Astrocyte (in vitro differentiated cells and primary cell): ENCODE data around the gene MYO1E. TPM values are rescaled to one million over a fixed set of nuclear protein-coding genes. Genes with fewer than 3 reads are reported as not detected.

ENCODE experiments used
- DNase-seq: peaks from one replicate; pipeline ENCODE4 v3.0.0-alpha.2; 2010; ENCODE audit warnings: low read depth
- FAIRE-seq: peaks from 2 replicates; lab custom pipeline; 2011; peaks lifted over from hg19 to GRCh38; lab: Jason Lieb, UNC
- H2AFZ ChIP-seq: 2 replicates; pipeline ENCODE4 v1.6.0; 2012; ENCODE audit warnings: low read depth, low read length, inconsistent platforms
- H3K27ac ChIP-seq: 2 replicates; pipeline ENCODE4 v1.5.1; 2011; ENCODE audit warnings: low read depth, low read length, inconsistent platforms
- H3K27me3 ChIP-seq: 2 replicates; pipeline ENCODE4 v1.6.0; 2011; ENCODE audit warnings: low read length, inconsistent platforms; ENCODE audit not compliant: insufficient read depth
- H3K36me3 ChIP-seq: 2 replicates; pipeline ENCODE4 v1.5.1; 2011; ENCODE audit warnings: low read length, inconsistent platforms; ENCODE audit not compliant: insufficient read depth
- H3K4me1 ChIP-seq: 2 replicates; pipeline ENCODE4 v1.5.1; 2011; ENCODE audit warnings: low read length, inconsistent platforms; ENCODE audit not compliant: insufficient read depth
- H3K4me2 ChIP-seq: 2 replicates; pipeline ENCODE4 v1.6.0; 2012; ENCODE audit warnings: low read length, inconsistent platforms
- H3K4me3 ChIP-seq: 2 replicates; pipeline ENCODE4 v1.5.1; 2011; ENCODE audit warnings: low read depth, mild to moderate bottlenecking, low read length, inconsistent platforms; ENCODE audit not compliant: insufficient read depth
- H3K79me2 ChIP-seq: 2 replicates; pipeline ENCODE4 v1.6.0; 2012; ENCODE audit warnings: mild to moderate bottlenecking, low read length, inconsistent platforms; ENCODE audit not compliant: insufficient read depth
- H3K9ac ChIP-seq: 2 replicates; pipeline ENCODE4 v1.6.0; 2012; ENCODE audit warnings: mild to moderate bottlenecking, low read length, inconsistent platforms
- H3K9me3 ChIP-seq: 2 replicates; pipeline ENCODE4 v1.5.1; 2012; ENCODE audit warnings: low read depth, mild to moderate bottlenecking, low read length, inconsistent platforms; ENCODE audit not compliant: insufficient read depth
- H4K20me1 ChIP-seq: 2 replicates; pipeline ENCODE4 v1.6.0; 2012; ENCODE audit warnings: low read length, inconsistent platforms; ENCODE audit not compliant: insufficient read depth
- H3K27ac Mint-ChIP-seq: one replicate; pipeline ENCODE4 v1.8.0; 2021; ENCODE audit warnings: mild to moderate bottlenecking, mixed read lengths; ENCODE audit not compliant: unreplicated experiment
- H3K27me3 Mint-ChIP-seq: one replicate; pipeline ENCODE4 v1.8.0; 2021; ENCODE audit warnings: low read depth, mixed read lengths; ENCODE audit not compliant: unreplicated experiment
- H3K36me3 Mint-ChIP-seq: one replicate; pipeline ENCODE4 v1.8.0; 2021; ENCODE audit warnings: low read depth, mixed read lengths; ENCODE audit not compliant: unreplicated experiment
- H3K4me1 Mint-ChIP-seq: one replicate; pipeline ENCODE4 v1.8.0; 2021; ENCODE audit warnings: low read depth, mixed read lengths; ENCODE audit not compliant: unreplicated experiment
- H3K4me3 Mint-ChIP-seq: one replicate; pipeline ENCODE4 v1.8.0; 2021; ENCODE audit warnings: mild to moderate bottlenecking, moderate library complexity, mixed read lengths; ENCODE audit not compliant: unreplicated experiment
- H3K9me3 Mint-ChIP-seq: one replicate; pipeline ENCODE4 v1.8.0; 2021; ENCODE audit warnings: mild to moderate bottlenecking, mixed read lengths; ENCODE audit not compliant: unreplicated experiment
- EZH2 ChIP-seq: IDR thresholded peaks from 2 replicates; pipeline ENCODE4 v1.6.1; 2012; ENCODE audit warnings: mild to moderate bottlenecking, low read length, inconsistent platforms; ENCODE audit not compliant: insufficient read depth
- total RNA-seq: library from RNA; stranded (reverse); gene quantifications from 2 replicates; pipeline ENCODE4 v1.2.1, GENCODE V29; 2021
- TF ChIP-seq, protein P1 (sequence below): IDR thresholded peaks from 2 replicates; pipeline ENCODE4 v1.5.1; 2011; ENCODE audit warnings: low read depth, mild to moderate bottlenecking, inconsistent platforms, low read length, moderate library complexity; ENCODE audit not compliant: insufficient read depth

MYO1E gene
- total RNA-seq, 1 donor from 2014 or later: 227 TPM

DNA sequence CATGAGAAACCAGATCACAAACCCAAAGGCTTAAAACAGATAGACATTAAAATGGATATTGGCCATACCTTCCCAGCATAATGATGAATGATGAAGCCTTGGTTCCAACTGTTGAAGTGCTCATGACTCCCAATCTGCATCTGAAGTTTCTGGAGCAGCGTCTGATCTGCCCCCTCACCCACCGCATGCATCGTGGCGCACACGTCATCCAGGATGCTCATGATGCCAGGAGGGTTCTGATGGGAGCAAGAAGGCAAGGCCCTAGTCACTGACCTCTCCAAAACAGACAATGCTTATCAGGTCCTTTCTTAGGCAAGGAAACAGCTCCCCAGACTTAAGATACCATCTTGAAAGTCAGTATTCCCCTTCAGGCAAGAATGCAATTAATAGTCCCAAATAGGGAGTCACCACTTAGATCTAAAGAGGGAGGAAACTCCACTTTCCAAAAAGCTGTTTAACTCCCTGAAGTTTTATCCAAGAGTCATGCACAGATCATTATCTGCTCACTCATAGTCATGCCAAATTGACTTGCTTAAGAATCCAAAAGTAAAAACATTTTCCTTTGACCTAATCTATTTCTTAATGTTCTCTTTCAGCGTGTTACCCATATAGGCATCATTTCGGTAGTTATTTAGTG lies 163.9 kb downstream of the MYO1E start:
- H3K9me3 Mint-ChIP-seq: no peaks in the 10 kb centered on the region
- Histone ChIP-seq H2AFZ (no peak overlapping the region), H3K9me3 (no peaks in the 10 kb centered on the region), H3K27me3 (no peaks in the 10 kb centered on the region), H4K20me1 (no peaks in the 10 kb centered on the region), H3K9ac (no peak overlapping the region), H3K79me2 (no peaks in the 10 kb centered on the region), H3K27ac (no peak overlapping the region), H3K4me1 (no peaks in the 10 kb centered on the region), H3K4me3 (no peak overlapping the region), H3K4me2 (no peak overlapping the region), H3K36me3 (peaks cover 47% of the 10 kb centered on the region)
- no peaks in the 10 kb centered on the region for H3K27me3 Mint-ChIP-seq
- no peak overlapping the region for H3K27ac Mint-ChIP-seq
- peaks cover 42% of the 10 kb centered on the region for H3K36me3 Mint-ChIP-seq
- FAIRE-seq (no peak), DNase-seq (peak; percentile 23)
- H3K4me1 Mint-ChIP-seq: no peaks in the 10 kb centered on the region
- TF ChIP-seq, protein P1, sequence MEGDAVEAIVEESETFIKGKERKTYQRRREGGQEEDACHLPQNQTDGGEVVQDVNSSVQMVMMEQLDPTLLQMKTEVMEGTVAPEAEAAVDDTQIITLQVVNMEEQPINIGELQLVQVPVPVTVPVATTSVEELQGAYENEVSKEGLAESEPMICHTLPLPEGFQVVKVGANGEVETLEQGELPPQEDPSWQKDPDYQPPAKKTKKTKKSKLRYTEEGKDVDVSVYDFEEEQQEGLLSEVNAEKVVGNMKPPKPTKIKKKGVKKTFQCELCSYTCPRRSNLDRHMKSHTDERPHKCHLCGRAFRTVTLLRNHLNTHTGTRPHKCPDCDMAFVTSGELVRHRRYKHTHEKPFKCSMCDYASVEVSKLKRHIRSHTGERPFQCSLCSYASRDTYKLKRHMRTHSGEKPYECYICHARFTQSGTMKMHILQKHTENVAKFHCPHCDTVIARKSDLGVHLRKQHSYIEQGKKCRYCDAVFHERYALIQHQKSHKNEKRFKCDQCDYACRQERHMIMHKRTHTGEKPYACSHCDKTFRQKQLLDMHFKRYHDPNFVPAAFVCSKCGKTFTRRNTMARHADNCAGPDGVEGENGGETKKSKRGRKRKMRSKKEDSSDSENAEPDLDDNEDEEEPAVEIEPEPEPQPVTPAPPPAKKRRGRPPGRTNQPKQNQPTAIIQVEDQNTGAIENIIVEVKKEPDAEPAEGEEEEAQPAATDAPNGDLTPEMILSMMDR: no peak
- no peak for TF ChIP-seq EZH2
- no peak overlapping the region for H3K4me3 Mint-ChIP-seq

DNA sequence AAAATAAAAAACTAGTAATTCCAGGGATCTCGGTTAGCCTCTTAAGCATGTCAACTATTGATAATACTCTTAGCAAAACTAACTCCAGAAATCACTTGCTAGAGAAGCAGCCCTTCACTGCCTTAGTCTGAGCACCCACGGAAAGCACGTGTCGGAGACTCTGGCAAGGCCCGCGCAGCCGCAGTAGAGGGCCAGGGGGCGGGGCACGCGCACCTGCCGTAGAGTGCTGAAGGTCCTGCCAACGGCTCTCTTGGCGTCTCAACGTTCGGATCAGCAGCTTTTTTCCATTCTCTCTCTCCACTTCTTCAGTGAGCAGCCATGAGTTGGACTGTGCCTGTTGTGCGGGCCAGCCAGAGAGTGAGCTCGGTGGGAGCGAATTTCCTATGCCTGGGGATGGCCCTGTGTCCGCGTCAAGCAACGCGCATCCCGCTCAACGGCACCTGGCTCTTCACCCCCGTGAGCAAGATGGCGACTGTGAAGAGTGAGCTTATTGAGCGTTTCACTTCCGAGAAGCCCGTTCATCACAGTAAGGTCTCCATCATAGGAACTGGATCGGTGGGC lies 166.0 kb downstream of the MYO1E start, which contains the start of gene LDHAL6B:
LDHAL6B (plus strand) TSS at position 221 of the 561 bp plus-strand sequence; CDS start at position 319, 98 bp downstream.
- no peaks in the 10 kb centered on the region for H3K27me3 Mint-ChIP-seq
- no peak within 1 kb of the TSS for H3K4me2 ChIP-seq
- no peaks in the 10 kb centered on the region for H3K4me1 ChIP-seq
- no peaks in the 10 kb centered on the region for H3K79me2 ChIP-seq
- TF ChIP-seq, protein P1: no peak
- TF ChIP-seq EZH2: no peak
- no peaks in the 10 kb centered on the region for H4K20me1 ChIP-seq
- H3K4me1 Mint-ChIP-seq: no peaks in the 10 kb centered on the region
- no peak within 1 kb of the TSS for H2AFZ ChIP-seq
- no peak within 1 kb of the TSS for H3K4me3 ChIP-seq
- no peak for FAIRE-seq
- H3K27me3 ChIP-seq: no peaks in the 10 kb centered on the region
- H3K9me3 Mint-ChIP-seq: no peaks in the 10 kb centered on the region
- H3K9me3 ChIP-seq: no peaks in the 10 kb centered on the region
- H3K9ac ChIP-seq: no peak within 1 kb of the TSS
- H3K4me3 Mint-ChIP-seq: no peak within 1 kb of the TSS
- no peak for DNase-seq
- no peak within 1 kb of the TSS for H3K27ac Mint-ChIP-seq
- H3K36me3 Mint-ChIP-seq: peaks cover 39% of the 10 kb centered on the region
- no peak within 1 kb of the TSS for H3K27ac ChIP-seq
- peaks cover 53% of the 10 kb centered on the region for H3K36me3 ChIP-seq
